CD8-positive, alpha-beta memory T cell (primary cell): Measurements from ENCODE around the gene KDM5D. TPM values are rescaled to one million over a fixed set of nuclear protein-coding genes. Genes with fewer than 3 reads are reported as not detected.

Experiments
- CTCF ChIA-PET: fragments of 350-600 bp; sonication (Branson Sonifier 250); formaldehyde crosslinking; loops from one replicate; lab custom pipeline; 2021; ENCODE audit warnings: antibody characterized with exemption; lab: Charles Lee
- POLR2A ChIA-PET: fragments of 350-600 bp; sonication (Branson Sonifier 250); formaldehyde crosslinking; loops from one replicate; lab custom pipeline; 2021; ENCODE audit warnings: antibody characterized with exemption; lab: Charles Lee
- DNase-seq, 5 donors: peaks; one replicate each; pipeline versions ENCODE4 v3.0.0 to v3.0.0-alpha.2; 2020 to 2022; ENCODE audit warnings: mixed read lengths in 1 of 5
- H3K27ac ChIP-seq: one replicate; pipeline ENCODE4 v1.7.0; 2013; ENCODE audit warnings: low read depth, mild to moderate bottlenecking, low read length, moderate library complexity
- H3K27me3 ChIP-seq: 2 replicates; pipeline ENCODE4 v1.7.0; 2013; ENCODE audit warnings: low read length, mild to moderate bottlenecking; ENCODE audit not compliant: insufficient read depth, poor library complexity, severe bottlenecking
- H3K36me3 ChIP-seq: 2 replicates; pipeline ENCODE4 v1.7.0; 2013; ENCODE audit warnings: mild to moderate bottlenecking, low read length, moderate library complexity; ENCODE audit not compliant: insufficient read depth
- H3K4me1 ChIP-seq: 2 replicates; pipeline ENCODE4 v1.7.0; 2013; ENCODE audit warnings: mild to moderate bottlenecking, low read length, moderate library complexity; ENCODE audit not compliant: insufficient read depth
- H3K4me3 ChIP-seq: 2 replicates; pipeline ENCODE4 v1.7.0; 2013; ENCODE audit warnings: mild to moderate bottlenecking, low read length
- H3K9me3 ChIP-seq: 2 replicates; pipeline ENCODE4 v1.7.0; 2013; ENCODE audit warnings: mild to moderate bottlenecking, low read length
- H3K27ac Mint-ChIP-seq, 8 donors: one replicate each; pipeline ENCODE4 v1.8.0; 2020 to 2021; ENCODE audit warnings: mixed read lengths in 8 of 8, mild to moderate bottlenecking in 6 of 8, inconsistent platforms in 3 of 8, moderate library complexity in 3 of 8
- H3K27me3 Mint-ChIP-seq, 2 donors: one replicate each; pipeline ENCODE4 v1.8.0; 2020 to 2021; ENCODE audit warnings: mixed read lengths in 2 of 2, mild to moderate bottlenecking in 1 of 2, moderate library complexity in 1 of 2
- H3K36me3 Mint-ChIP-seq, 3 donors: one replicate each; pipeline ENCODE4 v1.8.0; 2020 to 2021; ENCODE audit warnings: mixed read lengths in 3 of 3, inconsistent platforms in 1 of 3, mild to moderate bottlenecking in 1 of 3
- H3K4me1 Mint-ChIP-seq, 3 donors: one replicate each; pipeline ENCODE4 v1.8.0; 2020 to 2021; ENCODE audit warnings: mixed read lengths in 3 of 3, inconsistent platforms in 1 of 3, mild to moderate bottlenecking in 1 of 3
- H3K4me3 Mint-ChIP-seq, 7 donors: one replicate each; pipeline ENCODE4 v1.8.0; 2020 to 2021; ENCODE audit warnings: mixed read lengths in 7 of 7, mild to moderate bottlenecking in 6 of 7, moderate library complexity in 4 of 7, inconsistent platforms in 2 of 7
- H3K9me3 Mint-ChIP-seq, 5 donors: one replicate each; pipeline ENCODE4 v1.8.0; 2020 to 2022; ENCODE audit warnings: mixed read lengths in 5 of 5, mild to moderate bottlenecking in 3 of 5, moderate library complexity in 2 of 5, inconsistent platforms in 1 of 5
- polyA plus RNA-seq: library from polyadenylated mRNA; unstranded; fragments of 300-500 nt; fragmentation: Illumina TruSeq; gene quantifications from one replicate; pipeline ENCODE4 v1.2.3, GENCODE V29; 2021
- total RNA-seq, 2 experiments: library from RNA; stranded (reverse); gene quantifications; one replicate each; pipeline ENCODE4 v1.2.3, GENCODE V29; 2021

The KDM5D gene
- total RNA-seq (10 to 100 TPM; 39.7 to 43.2 TPM), polyA plus RNA-seq (not detected)

DNA sequence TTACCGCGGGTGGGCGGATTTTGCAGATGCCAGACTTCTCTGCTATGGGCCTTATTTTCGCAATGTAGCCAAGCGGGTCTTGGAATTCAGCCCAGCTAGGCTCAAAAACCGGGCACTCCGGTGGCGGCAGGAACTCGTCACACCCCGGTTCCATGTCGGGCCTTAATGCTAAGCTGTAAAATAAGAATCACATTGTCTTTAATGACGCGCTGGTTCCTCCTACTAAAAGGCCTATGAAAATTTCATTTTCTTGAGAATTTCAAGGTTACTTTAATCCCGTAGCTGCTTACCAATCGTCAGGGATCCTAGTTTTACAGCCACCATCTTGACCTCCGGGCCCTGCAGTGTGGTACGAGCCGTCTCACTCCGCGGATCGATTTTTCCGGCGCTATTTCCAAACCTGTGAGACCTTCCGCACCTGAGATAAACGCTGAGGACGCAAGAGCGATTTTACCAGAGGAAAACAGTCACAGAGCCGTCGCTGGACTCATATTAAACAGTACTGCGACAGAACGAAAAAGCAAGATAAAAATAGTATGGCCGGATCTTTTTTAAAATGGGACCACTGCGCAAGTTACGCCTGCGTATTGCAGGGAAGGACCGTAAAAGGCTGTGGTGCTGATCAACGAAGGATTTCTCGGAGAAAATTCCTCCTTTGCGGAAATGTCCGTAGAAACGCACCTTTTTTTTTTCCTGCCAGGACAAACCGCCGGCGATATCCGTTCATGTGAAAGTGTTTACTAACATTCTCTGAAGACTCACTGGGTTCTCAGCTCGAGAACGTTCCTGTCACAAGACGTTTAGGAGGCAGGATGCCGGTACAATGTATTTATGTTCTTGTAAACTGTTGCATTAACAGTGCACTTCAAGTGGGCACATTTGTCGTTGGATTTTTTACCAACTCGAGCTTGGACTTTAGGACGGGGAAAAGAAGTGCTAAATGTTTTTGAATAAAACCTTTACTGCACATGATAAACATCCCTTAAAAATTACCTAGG is at the start of gene KDM5D:
KDM5D (minus strand) TSS at position 346 of the 998 bp plus-strand sequence; CDS start at position 154, 192 bp downstream.
- H3K4me1 ChIP-seq = peaks cover 5% of the 10 kb centered on the region
- H3K27me3 ChIP-seq = no peaks in the 10 kb centered on the region
- CTCF ChIA-PET = interaction anchor here (1.1 to 1.6 kb wide), 3 partner anchors 10 to 179 kb away, joined by 3 to 6 read pairs (median 3); no protein-coding TSS in a partner anchor
- H3K4me3 Mint-ChIP-seq = peak within 1 kb of the TSS in 2 of 7 donors; percentile 96 to 98
- H3K4me1 Mint-ChIP-seq = peaks cover 0 to 63% (median 0%) of the 10 kb centered on the region in 3 donors
- H3K36me3 ChIP-seq = no peaks in the 10 kb centered on the region
- H3K27ac Mint-ChIP-seq = peak within 1 kb of the TSS in 2 of 8 donors; percentile 80 to 98
- no peaks in the 10 kb centered on the region for H3K9me3 ChIP-seq
- POLR2A ChIA-PET = interaction anchor here (0.8 to 2.2 kb wide), 5 partner anchors 19 to 831 kb away, joined by 3 to 41 read pairs (median 4); partner anchors contain the start of gene EIF1AY
- H3K36me3 Mint-ChIP-seq = peaks cover 0 to 41% (median 0%) of the 10 kb centered on the region in 3 donors
- no peaks in the 10 kb centered on the region for H3K9me3 Mint-ChIP-seq
- H3K4me3 ChIP-seq = peak within 1 kb of the TSS; percentile 64
- peak within 1 kb of the TSS; percentile 74 for H3K27ac ChIP-seq
- no peaks in the 10 kb centered on the region for H3K27me3 Mint-ChIP-seq
- DNase-seq = peak in 3 of 5 donors; percentile 34 to 78 (median 47)

DNA sequence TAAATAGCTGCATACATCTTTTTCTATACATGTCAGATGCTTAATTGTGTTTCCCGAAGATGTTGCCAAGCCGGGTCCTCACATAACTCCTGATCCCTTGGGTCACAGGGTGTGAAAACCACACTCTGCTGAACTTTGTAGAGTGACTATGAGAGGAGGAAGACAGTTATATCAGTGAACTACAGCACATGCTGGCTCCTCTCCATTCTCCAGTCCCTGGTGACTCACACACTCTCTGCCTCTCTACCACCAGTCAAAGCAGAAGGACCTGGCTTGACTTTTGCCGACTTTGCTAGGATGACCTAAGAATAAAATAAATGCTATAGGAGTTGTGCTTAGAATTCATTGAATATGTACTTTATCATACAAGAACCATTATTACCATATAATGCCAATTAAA is 23.8 kb upstream of the KDM5D start:
- Mint-ChIP-seq H3K9me3 (no peaks in the 10 kb centered on the region), H3K36me3 (no peaks in the 10 kb centered on the region), H3K27me3 (no peaks in the 10 kb centered on the region), H3K4me3 (no peak overlapping the region), H3K4me1 (no peaks in the 10 kb centered on the region), H3K27ac (no peak overlapping the region)
- Histone ChIP-seq H3K27me3 (no peaks in the 10 kb centered on the region), H3K27ac (no peak overlapping the region), H3K4me3 (no peak overlapping the region), H3K36me3 (no peaks in the 10 kb centered on the region), H3K9me3 (no peaks in the 10 kb centered on the region), H3K4me1 (no peaks in the 10 kb centered on the region)
- CTCF ChIA-PET = no interaction called here
- POLR2A ChIA-PET = no interaction called here
- no peak for DNase-seq

DNA sequence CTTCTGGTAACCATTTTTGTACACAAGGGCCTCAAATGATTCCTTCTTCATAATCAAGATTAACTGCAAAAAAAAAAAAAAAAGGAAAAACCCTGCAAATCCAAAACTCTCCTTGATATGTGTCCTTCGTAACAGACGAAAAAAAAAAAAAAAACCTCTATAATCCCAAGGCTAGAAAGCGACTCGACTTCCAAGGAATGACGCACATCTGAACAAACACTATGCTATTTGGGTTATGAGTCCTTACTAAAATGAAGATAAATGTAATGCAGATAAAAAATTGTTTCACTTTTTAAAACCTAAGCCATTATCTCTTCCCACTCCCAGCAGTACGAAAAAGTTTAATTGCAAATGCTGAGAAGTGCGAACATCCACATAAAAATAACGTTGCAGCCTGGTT is 1.2 kb downstream of the KDM5D start:
- no peaks in the 10 kb centered on the region for H3K27me3 Mint-ChIP-seq
- peaks cover 0 to 51% (median 0%) of the 10 kb centered on the region in 3 donors for H3K36me3 Mint-ChIP-seq
- peak overlapping the region in 2 of 7 donors; percentile 96 to 98 for H3K4me3 Mint-ChIP-seq
- DNase-seq = no peak
- Histone ChIP-seq H3K36me3 (no peaks in the 10 kb centered on the region), H3K27me3 (no peaks in the 10 kb centered on the region), H3K9me3 (no peaks in the 10 kb centered on the region), H3K27ac (no peak overlapping the region), H3K4me3 (peak overlapping the region; percentile 64), H3K4me1 (peaks cover 5% of the 10 kb centered on the region)
- POLR2A ChIA-PET = interaction anchor here (2.2 kb wide), 1 partner anchor 176 kb away, joined by 41 read pairs; no protein-coding TSS in a partner anchor
- H3K27ac Mint-ChIP-seq = peak overlapping the region in 2 of 8 donors; percentile 80 to 98
- no peaks in the 10 kb centered on the region for H3K9me3 Mint-ChIP-seq
- CTCF ChIA-PET = interaction anchor here (1.5 kb wide), 1 partner anchor 9 kb away, joined by 3 read pairs; no protein-coding TSS in a partner anchor
- peaks cover 0 to 64% (median 0%) of the 10 kb centered on the region in 3 donors for H3K4me1 Mint-ChIP-seq

DNA sequence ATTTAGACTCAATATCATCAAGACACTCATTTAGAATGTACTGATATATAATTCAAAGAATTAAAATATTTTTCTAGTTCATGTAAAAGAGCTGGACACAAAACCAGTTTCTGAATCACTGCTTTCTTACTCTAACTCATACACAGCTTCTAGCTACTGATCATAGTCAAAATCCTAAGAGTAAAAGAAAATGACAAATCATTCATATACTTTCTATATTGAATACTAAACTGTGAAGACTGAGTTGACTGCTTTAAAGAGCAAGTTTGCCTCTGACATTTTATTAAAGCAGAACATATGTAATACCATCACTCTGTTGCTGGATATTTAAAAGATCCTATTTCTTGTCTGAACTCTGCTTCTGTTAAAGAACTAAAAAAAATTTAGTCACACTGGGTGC is 2.4 kb downstream of the KDM5D start:
- Mint-ChIP-seq H3K36me3 (peaks cover 0 to 53% (median 0%) of the 10 kb centered on the region in 3 donors), H3K27ac (peak overlapping the region in 1 of 8 donors; percentile 80), H3K9me3 (no peaks in the 10 kb centered on the region), H3K27me3 (no peaks in the 10 kb centered on the region), H3K4me3 (peak overlapping the region in 1 of 7 donors; percentile 48), H3K4me1 (peaks cover 0 to 60% (median 0%) of the 10 kb centered on the region in 3 donors)
- ChIA-PET CTCF (no interaction called here), POLR2A (no interaction called here)
- peaks cover 5% of the 10 kb centered on the region for H3K4me1 ChIP-seq
- DNase-seq = no peak
- H3K27ac ChIP-seq = no peak overlapping the region
- H3K27me3 ChIP-seq = no peaks in the 10 kb centered on the region
- H3K9me3 ChIP-seq = no peaks in the 10 kb centered on the region
- H3K4me3 ChIP-seq = no peak overlapping the region
- no peaks in the 10 kb centered on the region for H3K36me3 ChIP-seq

DNA sequence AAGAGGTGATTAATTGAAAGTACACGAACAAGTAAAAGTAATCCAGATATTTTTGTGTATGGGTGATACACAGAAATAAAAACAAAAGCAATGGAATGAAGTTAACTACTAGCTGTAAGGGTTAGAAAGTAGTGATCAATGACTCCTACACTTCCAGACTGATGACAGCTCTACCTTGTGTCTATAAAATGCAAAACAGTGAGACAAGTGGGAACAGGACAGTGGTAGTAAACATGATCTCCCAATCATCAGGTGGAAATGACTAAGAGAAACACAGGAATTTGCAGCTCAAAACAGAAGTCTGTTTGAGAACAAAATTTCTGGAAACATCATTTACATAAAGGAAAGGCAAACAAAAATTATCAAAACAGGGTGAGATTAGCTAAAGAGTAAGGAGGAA is 10.1 kb downstream of the KDM5D start:
- Mint-ChIP-seq H3K9me3 (no peaks in the 10 kb centered on the region), H3K27ac (peak overlapping the region in 1 of 8 donors; percentile 41), H3K36me3 (peaks cover 0 to 72% (median 0%) of the 10 kb centered on the region in 3 donors), H3K4me1 (peaks cover 0 to 38% (median 0%) of the 10 kb centered on the region in 3 donors), H3K4me3 (no peak overlapping the region), H3K27me3 (no peaks in the 10 kb centered on the region)
- Histone ChIP-seq H3K4me1 (no peaks in the 10 kb centered on the region), H3K4me3 (no peak overlapping the region), H3K9me3 (no peaks in the 10 kb centered on the region), H3K27ac (no peak overlapping the region), H3K36me3 (peaks cover 25% of the 10 kb centered on the region), H3K27me3 (no peaks in the 10 kb centered on the region)
- POLR2A ChIA-PET = no interaction called here
- no peak for DNase-seq
- CTCF ChIA-PET = interaction anchor here (0.8 kb wide), 1 partner anchor 9 kb away, joined by 3 read pairs; the partner anchor contains the start of gene KDM5D

DNA sequence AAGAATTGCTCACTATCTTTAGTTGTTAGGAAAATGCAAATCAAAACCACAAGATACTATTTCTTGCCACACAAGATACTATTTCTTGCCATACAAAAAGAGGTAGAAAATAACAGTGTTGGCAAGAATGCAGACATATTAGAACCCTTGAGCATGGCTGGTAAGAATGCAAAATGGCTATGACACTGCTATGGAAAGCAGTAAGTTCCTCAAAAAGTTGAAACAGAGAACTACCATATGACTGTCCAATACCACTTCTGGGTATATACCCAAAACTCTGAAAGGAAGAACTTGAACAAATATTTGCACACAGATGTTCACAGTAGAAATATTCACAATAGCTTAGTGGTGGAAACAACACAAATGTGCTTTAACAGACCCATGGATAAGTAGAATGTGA is 26.6 kb downstream of the KDM5D start:
- H3K36me3 Mint-ChIP-seq = peaks cover 0 to 89% (median 0%) of the 10 kb centered on the region in 3 donors
- POLR2A ChIA-PET = no interaction called here
- Histone ChIP-seq H3K36me3 (peaks cover 22% of the 10 kb centered on the region), H3K4me1 (no peaks in the 10 kb centered on the region), H3K4me3 (no peak overlapping the region), H3K9me3 (no peaks in the 10 kb centered on the region), H3K27ac (no peak overlapping the region), H3K27me3 (no peaks in the 10 kb centered on the region)
- H3K27ac Mint-ChIP-seq = no peak overlapping the region
- H3K9me3 Mint-ChIP-seq = no peaks in the 10 kb centered on the region
- peaks cover 0 to 40% (median 0%) of the 10 kb centered on the region in 3 donors for H3K4me1 Mint-ChIP-seq
- CTCF ChIA-PET = no interaction called here
- H3K4me3 Mint-ChIP-seq = no peak overlapping the region
- H3K27me3 Mint-ChIP-seq = no peaks in the 10 kb centered on the region
- DNase-seq = no peak

DNA sequence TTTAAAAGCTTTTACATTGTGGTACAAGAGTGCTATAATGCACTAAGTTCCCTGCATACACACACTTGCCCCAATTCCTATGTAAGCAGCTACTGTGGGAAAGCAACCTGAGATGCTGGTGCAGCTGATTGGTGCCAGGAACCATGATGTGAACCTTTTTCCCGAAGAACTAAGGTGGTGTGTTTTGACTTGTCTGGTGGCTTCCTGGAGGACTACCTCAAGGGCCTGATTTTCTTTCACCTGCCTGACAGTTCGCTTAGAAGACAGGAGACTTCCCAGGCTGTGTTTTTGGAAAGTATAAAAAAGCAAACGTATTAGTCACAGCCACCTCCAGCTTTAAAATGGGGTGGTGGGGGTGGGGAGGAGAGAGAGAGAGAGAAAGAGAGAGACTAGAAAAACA is 27.4 kb downstream of the KDM5D start:
- no peak overlapping the region for H3K27ac ChIP-seq
- no peak overlapping the region for H3K27ac Mint-ChIP-seq
- peaks cover 0 to 34% (median 0%) of the 10 kb centered on the region in 3 donors for H3K4me1 Mint-ChIP-seq
- H3K9me3 Mint-ChIP-seq = no peaks in the 10 kb centered on the region
- H3K9me3 ChIP-seq = no peaks in the 10 kb centered on the region
- ChIA-PET POLR2A (no interaction called here), CTCF (no interaction called here)
- DNase-seq = no peak
- no peak overlapping the region for H3K4me3 Mint-ChIP-seq
- H3K27me3 ChIP-seq = no peaks in the 10 kb centered on the region
- H3K4me1 ChIP-seq = no peaks in the 10 kb centered on the region
- H3K27me3 Mint-ChIP-seq = no peaks in the 10 kb centered on the region
- peaks cover 22% of the 10 kb centered on the region for H3K36me3 ChIP-seq
- no peak overlapping the region for H3K4me3 ChIP-seq
- peaks cover 0 to 89% (median 0%) of the 10 kb centered on the region in 3 donors for H3K36me3 Mint-ChIP-seq

DNA sequence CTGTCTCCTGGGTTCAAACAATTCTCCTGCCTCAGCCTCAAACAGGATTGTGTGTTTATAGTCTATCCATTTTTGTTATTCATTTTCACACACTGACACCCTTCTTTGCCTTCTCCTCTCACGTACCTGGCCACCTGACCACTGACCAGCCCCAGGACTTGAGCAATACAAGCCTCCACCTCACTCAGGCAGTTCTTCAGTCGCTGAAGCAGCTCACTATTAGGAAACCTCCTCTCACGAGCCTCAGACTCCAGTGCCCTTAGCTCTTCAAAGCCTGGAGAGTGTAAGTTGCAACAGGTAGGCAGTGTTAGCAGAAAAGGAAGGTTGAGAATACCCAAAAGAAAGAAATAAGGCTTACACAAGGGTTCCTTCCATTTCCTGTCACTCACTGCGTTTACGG is 29.3 kb downstream of the KDM5D start:
- Histone ChIP-seq H3K9me3 (no peaks in the 10 kb centered on the region), H3K4me1 (no peaks in the 10 kb centered on the region), H3K4me3 (no peak overlapping the region), H3K36me3 (peaks cover 22% of the 10 kb centered on the region), H3K27me3 (no peaks in the 10 kb centered on the region), H3K27ac (no peak overlapping the region)
- H3K4me3 Mint-ChIP-seq = no peak overlapping the region
- H3K27me3 Mint-ChIP-seq = no peaks in the 10 kb centered on the region
- ChIA-PET POLR2A (no interaction called here), CTCF (no interaction called here)
- no peak overlapping the region for H3K27ac Mint-ChIP-seq
- no peak for DNase-seq
- no peaks in the 10 kb centered on the region for H3K9me3 Mint-ChIP-seq
- peaks cover 0 to 25% (median 0%) of the 10 kb centered on the region in 3 donors for H3K4me1 Mint-ChIP-seq
- H3K36me3 Mint-ChIP-seq = peaks cover 0 to 86% (median 0%) of the 10 kb centered on the region in 3 donors
